Tibial artery (tissue), 4 donors: ENCODE results near the gene ZBTB8A.
"Not testable (repeated sequence)": the region's sequence is repeated elsewhere in the genome, so short reads cannot be mapped to it uniquely, and the experiment has no call there.

Source experiments
- DNase-seq, 2 donors: peaks; one replicate each; pipeline ENCODE4 v3.0.0-alpha.2; 2019
- H3K27ac ChIP-seq, 2 donors: fragments of 200-600 bp; sonication (generic) in 1 of 2; 1 replicate in 1 of 2; 2 replicates in 1 of 2; pipeline ENCODE4 v1.5.1; 2018 to 2019; ENCODE audit warnings: mild to moderate bottlenecking in 1 of 2
- H3K27me3 ChIP-seq, 2 donors: fragments of 200-600 bp; sonication (generic) in 1 of 2; one replicate each; pipeline versions ENCODE4 v1.5.1 to v1.6.0; 2016 to 2019
- H3K36me3 ChIP-seq, 3 donors: fragments of 200-600 bp; sonication (generic) in 2 of 3; one replicate each; pipeline ENCODE4 v1.5.1; 2016 to 2019; ENCODE audit warnings: mild to moderate bottlenecking in 2 of 3
- H3K4me1 ChIP-seq, 4 donors: fragments of 200-600 bp; sonication (generic) in 2 of 4; 1 replicate in 3 of 4; 2 replicates in 1 of 4; pipeline ENCODE4 v1.5.1; 2016 to 2019
- H3K4me3 ChIP-seq, 2 donors: fragments of 200-600 bp; sonication (generic) in 1 of 2; 1 replicate in 1 of 2; 2 replicates in 1 of 2; pipeline ENCODE4 v1.5.1; 2018 to 2019; ENCODE audit warnings: mild to moderate bottlenecking in 2 of 2
- H3K9me3 ChIP-seq, 3 donors: fragments of 200-600 bp; sonication (generic) in 1 of 3; one replicate each; pipeline ENCODE4 v1.5.1; 2016 to 2019
- intact Hi-C: fragments of 100-400 bp; cut with DNase I; formaldehyde crosslinking; loops from one replicate; pipeline ENCODE4 v1.15.0; 2023; ENCODE audit warnings: low total_unique reads
- TF ChIP-seq, protein P1 (sequence below), 2 experiments: fragments of 200-600 bp in 1 of 2; fragments of 450-650 bp in 1 of 2; IDR thresholded peaks; one replicate each; pipeline ENCODE4 v1.5.1; 2017 to 2019; ENCODE audit warnings: antibody characterized with exemption in 2 of 2, mild to moderate bottlenecking in 1 of 2, moderate library complexity in 1 of 2

ZBTB8A gene

DNA sequence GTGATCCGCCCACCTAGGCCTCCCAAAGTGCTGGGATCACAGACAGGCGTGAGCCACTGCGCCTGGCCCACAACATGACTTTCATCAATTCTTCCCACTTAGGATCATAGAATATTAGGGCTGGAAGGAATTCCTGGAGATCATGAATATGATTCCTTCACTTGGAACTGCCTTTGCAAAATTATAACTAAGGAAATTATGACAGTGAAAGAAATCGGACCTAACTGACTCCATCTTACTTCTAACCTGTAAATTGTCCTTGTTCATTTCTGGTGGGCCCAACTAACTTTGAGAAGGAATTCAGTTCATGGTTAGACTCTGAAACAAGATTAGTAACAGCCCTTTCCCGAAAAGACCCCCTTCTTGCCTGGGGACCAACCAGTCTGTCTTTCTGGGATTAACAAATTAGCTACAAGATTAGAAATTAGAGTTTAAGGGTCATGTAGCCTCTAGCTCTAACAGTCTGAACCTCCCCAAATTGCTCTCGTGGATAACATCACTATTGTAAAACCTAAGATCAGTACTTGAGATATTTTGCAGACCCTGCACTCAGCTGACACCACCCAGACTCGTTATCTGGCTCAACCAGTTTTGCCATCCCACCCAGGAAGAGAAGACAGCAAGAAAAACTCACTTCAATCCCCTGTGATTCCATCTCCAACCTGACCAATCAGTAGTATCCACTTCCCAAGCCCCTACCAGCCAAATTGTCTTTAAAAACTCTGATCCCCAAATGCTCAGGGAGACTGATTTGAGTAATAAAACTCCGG, 96.5 kb downstream of the ZBTB8A start:
- intact Hi-C loops, result no loop called here
- DNase-seq, result no peak
- Histone ChIP-seq H3K27me3 (no peaks in the 10 kb centered on the region), H3K36me3 (peaks cover 8 to 33% (median 25%) of the 10 kb centered on the region in 3 donors), H3K4me1 (no peaks in the 10 kb centered on the region), H3K27ac (no peak overlapping the region), H3K4me3 (no peak overlapping the region), H3K9me3 (no peaks in the 10 kb centered on the region)
- TF ChIP-seq, protein P1, sequence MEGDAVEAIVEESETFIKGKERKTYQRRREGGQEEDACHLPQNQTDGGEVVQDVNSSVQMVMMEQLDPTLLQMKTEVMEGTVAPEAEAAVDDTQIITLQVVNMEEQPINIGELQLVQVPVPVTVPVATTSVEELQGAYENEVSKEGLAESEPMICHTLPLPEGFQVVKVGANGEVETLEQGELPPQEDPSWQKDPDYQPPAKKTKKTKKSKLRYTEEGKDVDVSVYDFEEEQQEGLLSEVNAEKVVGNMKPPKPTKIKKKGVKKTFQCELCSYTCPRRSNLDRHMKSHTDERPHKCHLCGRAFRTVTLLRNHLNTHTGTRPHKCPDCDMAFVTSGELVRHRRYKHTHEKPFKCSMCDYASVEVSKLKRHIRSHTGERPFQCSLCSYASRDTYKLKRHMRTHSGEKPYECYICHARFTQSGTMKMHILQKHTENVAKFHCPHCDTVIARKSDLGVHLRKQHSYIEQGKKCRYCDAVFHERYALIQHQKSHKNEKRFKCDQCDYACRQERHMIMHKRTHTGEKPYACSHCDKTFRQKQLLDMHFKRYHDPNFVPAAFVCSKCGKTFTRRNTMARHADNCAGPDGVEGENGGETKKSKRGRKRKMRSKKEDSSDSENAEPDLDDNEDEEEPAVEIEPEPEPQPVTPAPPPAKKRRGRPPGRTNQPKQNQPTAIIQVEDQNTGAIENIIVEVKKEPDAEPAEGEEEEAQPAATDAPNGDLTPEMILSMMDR (IDR thresholded peaks at IDR 0.05), result no peak

DNA sequence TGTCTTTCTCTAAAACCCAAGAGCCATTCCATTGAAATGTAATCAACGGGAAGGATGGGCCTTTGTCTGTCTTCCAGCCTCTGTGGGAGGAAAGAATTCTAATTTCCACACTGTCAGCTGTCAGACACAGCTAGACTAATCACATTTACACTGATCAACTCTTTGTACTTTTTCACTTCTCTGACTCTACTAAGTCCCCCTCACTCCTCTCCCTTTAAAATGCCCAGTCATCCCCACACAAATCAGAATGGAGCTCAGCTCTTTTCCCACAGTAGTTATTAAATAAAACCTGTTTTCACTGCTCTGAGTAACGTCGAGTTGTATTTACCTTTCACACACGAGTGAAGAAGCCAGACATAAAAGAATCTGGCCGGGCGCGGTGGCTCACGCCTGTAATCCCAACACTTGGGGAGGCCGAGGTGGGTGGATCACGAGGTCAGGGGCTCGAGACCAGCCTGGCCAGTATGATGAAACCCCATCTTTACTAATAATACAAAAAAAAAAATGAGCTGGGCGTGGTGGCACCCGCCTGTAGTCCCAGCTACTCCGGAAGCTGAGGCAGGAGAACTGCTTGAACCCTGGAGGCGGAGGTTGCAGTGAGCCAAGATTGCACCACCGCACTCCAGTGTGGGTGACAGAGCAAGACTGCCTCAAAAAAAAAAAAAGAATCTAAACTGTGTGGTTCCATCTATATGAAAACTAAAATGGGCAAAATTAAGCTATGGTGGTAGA, 97.9 kb downstream of the ZBTB8A start:
- Histone ChIP-seq H3K4me3 (no peak overlapping the region), H3K9me3 (no peaks in the 10 kb centered on the region), H3K27ac (no peak overlapping the region), H3K36me3 (peaks cover 8 to 24% (median 23%) of the 10 kb centered on the region in 3 donors), H3K27me3 (no peaks in the 10 kb centered on the region), H3K4me1 (no peaks in the 10 kb centered on the region)
- intact Hi-C loops, result no loop called here
- no peak for DNase-seq
- TF ChIP-seq, protein P1 (IDR thresholded peaks at IDR 0.05), result no peak

DNA sequence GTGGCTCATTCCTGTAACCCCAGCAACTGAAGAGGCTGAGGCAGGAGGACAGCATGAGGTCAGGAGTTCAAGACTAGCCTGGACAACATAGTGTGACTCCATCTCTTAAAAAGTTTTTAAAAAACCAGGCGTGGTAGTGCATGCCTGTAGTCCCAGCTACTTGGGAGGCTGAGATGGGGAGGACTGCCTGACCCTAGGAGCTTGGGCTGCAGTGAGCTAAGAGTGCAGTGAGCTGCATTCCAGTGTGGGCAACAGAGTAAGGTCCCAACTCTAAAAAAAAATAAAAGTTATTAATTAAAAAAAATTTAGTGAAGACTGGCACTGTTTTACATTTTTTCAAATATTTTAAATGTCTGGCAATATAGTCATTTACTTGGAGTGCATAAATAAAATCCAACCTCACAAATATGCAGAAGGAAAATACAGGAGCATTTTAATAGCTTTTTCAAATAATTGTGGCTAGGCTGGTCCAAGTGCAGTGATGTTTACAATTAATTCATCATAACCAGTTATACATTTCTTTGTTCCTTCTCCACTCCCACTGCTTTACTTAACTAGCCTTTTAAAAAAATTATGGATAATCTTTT, 100.4 kb downstream of the ZBTB8A start:
- Histone ChIP-seq H3K4me1 (no peaks in the 10 kb centered on the region), H3K27ac (no peak overlapping the region), H3K27me3 (no peaks in the 10 kb centered on the region), H3K36me3 (peaks cover 0 to 6% (median 0%) of the 10 kb centered on the region in 3 donors), H3K4me3 (no peak overlapping the region), H3K9me3 (no peaks in the 10 kb centered on the region)
- TF ChIP-seq, protein P1 (IDR thresholded peaks at IDR 0.05), result no peak
- DNase-seq, result no peak
- intact Hi-C loops, result no loop called here

DNA sequence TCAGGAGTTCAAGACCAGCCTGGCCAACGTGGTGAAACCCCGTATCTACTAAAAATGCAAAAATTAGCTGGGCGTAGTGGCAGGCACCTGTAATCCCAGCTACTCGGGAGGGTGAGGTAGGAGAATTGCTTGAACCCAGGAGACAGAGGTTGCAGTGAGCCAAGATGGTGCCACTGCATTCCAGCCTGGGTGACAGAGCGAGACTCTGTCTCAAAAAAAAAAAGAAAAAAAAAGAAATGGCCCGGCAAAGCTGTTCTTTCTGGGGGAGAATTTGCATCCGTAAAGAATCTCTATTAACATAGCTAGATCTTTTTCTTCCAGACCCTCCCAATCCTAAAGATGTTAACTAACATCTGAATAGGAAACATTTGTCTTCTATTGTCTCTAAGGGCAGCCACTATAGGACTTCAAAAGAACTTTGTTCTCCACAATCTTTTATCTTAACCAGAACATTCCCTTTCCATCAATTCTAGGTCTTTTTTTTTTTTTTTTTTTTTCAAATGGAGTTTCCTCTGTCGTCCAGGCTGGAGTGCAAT, 103.1 kb downstream of the ZBTB8A start:
- not testable (repeated sequence) for H3K27ac ChIP-seq

DNA sequence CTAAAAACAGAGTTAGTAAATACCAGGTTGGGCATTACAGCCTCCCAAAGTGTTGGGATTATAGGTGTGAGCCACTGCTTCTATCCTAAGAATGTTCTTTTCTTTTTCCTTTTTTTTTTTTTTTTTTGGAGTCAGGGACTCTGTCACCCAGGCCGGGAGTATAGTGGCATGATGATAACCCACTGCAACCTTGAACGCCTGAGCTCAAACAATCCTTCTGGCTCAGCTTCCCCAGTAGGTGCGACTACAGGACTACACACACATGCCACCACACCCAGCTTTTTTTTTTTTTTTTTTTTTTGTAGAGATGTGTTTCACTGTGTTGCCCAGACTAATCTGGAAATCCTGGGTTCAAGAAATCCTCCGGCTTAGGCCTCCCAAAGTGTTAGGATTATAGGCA, 105.2 kb downstream of the ZBTB8A start:
- peaks cover 0 to 21% (median 7%) of the 10 kb centered on the region in 4 donors for H3K4me1 ChIP-seq
- H3K27me3 ChIP-seq, result no peaks in the 10 kb centered on the region
- no peak overlapping the region for H3K27ac ChIP-seq
- TF ChIP-seq, protein P1 (IDR thresholded peaks at IDR 0.05), result no peak
- intact Hi-C loops, result no loop called here
- no peak overlapping the region for H3K4me3 ChIP-seq
- no peaks in the 10 kb centered on the region for H3K9me3 ChIP-seq
- DNase-seq, result no peak
- H3K36me3 ChIP-seq, result peaks cover 0 to 9% (median 0%) of the 10 kb centered on the region in 3 donors

More for the DNA sequence above, 103.1 kb downstream of the ZBTB8A start:
- H3K27me3 ChIP-seq, H3K4me1 ChIP-seq, intact Hi-C loops, H3K9me3 ChIP-seq, DNase-seq, H3K4me3 ChIP-seq, H3K36me3 ChIP-seq: not testable (repeated sequence)
